HG02852 (cell line): ENCODE data around the gene NFIL3.
"Not testable (repeated sequence)": the region's sequence is repeated elsewhere in the genome, so short reads cannot be mapped to it uniquely, and the experiment has no call there.

ENCODE experiments used
- ATAC-seq: cut with Tn5 transposase; IDR thresholded peaks from one replicate; pipeline ENCODE4 v1.9.1; 2021; ENCODE audit warnings: mild to moderate bottlenecking, moderate library complexity; ENCODE audit not compliant: unreplicated experiment

NFIL3 gene

GRCh38 chr9:91398926-91399325 lies 24.7 kb downstream of the NFIL3 start:
- ATAC-seq = no peak

GRCh38 chr9:91395553-91396471 lies 27.8 kb downstream of the NFIL3 start:
- ATAC-seq = peak; percentile 57

- ATAC-seq = no peak
Measured at GRCh38 chr9:91395106-91395552, 28.5 kb downstream of the NFIL3 start.

- no peak for ATAC-seq
Measured at GRCh38 chr9:91393826-91394225, 29.8 kb downstream of the NFIL3 start.

- ATAC-seq = no peak
Measured at GRCh38 chr9:91392435-91392834, 31.2 kb downstream of the NFIL3 start.

GRCh38 chr9:91391818-91392217 lies 31.8 kb downstream of the NFIL3 start:
- ATAC-seq = no peak

- no peak for ATAC-seq
Measured at GRCh38 chr9:91391412-91391811, 32.2 kb downstream of the NFIL3 start.

GRCh38 chr9:91389686-91390085 lies 33.9 kb downstream of the NFIL3 start:
- ATAC-seq = not testable (repeated sequence)

- ATAC-seq = no peak
Measured at GRCh38 chr9:91386765-91387164, 36.9 kb downstream of the NFIL3 start.

GRCh38 chr9:91384954-91385353 lies 38.7 kb downstream of the NFIL3 start:
- no peak for ATAC-seq

GRCh38 chr9:91383577-91383976 lies 40.1 kb downstream of the NFIL3 start:
- no peak for ATAC-seq

GRCh38 chr9:91382298-91382697 lies 41.3 kb downstream of the NFIL3 start:
- ATAC-seq = no peak

GRCh38 chr9:91379426-91379825 lies 44.2 kb downstream of the NFIL3 start:
- no peak for ATAC-seq

GRCh38 chr9:91378695-91379127 lies 44.9 kb downstream of the NFIL3 start:
- ATAC-seq = no peak

- ATAC-seq = not testable (repeated sequence)
Measured at GRCh38 chr9:91378054-91378453, 45.6 kb downstream of the NFIL3 start.

GRCh38 chr9:91376239-91376638 lies 47.4 kb downstream of the NFIL3 start:
- no peak for ATAC-seq

GRCh38 chr9:91374939-91375338 lies 48.7 kb downstream of the NFIL3 start:
- ATAC-seq = no peak

GRCh38 chr9:91371894-91372293 lies 51.7 kb downstream of the NFIL3 start:
- ATAC-seq = no peak

- not testable (repeated sequence) for ATAC-seq
Measured at GRCh38 chr9:91370006-91370405, 53.6 kb downstream of the NFIL3 start.

GRCh38 chr9:91364702-91365101 lies 58.9 kb downstream of the NFIL3 start:
- no peak for ATAC-seq

- no peak for ATAC-seq
Measured at GRCh38 chr9:91364005-91364404, 59.6 kb downstream of the NFIL3 start.

- no peak for ATAC-seq
Measured at GRCh38 chr9:91362051-91362611, 61.5 kb downstream of the NFIL3 start.
